Measurements from ENCODE around the gene C1GALT1.
"Not testable (repeated sequence)": the region's sequence is repeated elsewhere in the genome, so short reads cannot be mapped to it uniquely, and the experiment has no call there.

Gene C1GALT1

DNA sequence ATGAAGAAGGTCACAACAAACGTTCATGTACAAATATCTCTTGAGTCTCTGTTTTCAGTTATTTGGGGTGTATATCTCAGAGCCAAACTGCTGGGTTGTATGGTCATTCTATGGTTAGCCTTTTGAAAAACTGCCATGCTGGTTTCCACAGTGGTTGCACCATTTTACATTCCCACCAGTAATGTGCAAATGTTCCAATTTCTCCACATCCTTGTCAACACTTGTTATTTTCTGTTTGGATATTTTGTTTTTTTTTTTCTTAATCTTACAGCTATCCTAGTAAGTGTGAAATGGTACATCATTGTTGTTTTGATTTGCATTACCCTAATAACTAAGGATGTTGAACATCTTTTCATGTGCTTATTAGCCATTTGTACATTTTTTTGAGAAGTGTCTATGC lies 13.0 kb upstream of the C1GALT1 start:
- no peak for DNase-seq (ENCODE audit: low read depth)

DNA sequence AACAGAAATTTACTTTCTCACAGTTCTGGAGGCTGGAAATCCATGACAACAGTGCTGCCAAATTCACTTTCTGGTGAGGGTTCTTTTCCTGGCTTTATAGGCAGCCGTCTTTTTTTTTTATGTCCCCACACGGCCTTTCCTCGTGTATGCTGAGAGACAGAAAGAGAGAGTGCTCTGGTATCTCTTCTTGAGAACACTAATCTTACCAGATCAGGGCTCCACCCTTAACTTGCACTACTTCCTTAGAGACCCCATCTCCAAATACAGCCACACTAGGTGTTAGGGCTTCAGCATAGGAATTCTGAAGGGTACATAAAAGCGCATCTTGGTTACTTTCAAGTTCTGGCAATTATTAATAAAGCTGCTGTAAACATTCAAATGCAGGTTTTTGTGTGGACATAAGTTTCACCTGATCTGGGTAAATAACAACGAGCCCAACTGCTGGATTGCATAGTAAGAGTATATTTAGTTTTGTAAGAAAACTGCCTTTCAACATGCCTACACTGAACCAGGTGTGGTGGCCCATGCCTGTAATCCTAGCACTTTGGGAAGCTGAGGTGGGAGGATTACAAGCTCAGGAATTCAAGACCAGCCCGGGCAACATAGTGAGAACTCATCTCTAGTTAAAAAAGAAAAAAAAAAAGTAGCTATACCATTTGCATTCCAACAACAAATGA lies 8.2 kb upstream of the C1GALT1 start:
- no peak for DNase-seq (ENCODE audit: low read depth)

DNA sequence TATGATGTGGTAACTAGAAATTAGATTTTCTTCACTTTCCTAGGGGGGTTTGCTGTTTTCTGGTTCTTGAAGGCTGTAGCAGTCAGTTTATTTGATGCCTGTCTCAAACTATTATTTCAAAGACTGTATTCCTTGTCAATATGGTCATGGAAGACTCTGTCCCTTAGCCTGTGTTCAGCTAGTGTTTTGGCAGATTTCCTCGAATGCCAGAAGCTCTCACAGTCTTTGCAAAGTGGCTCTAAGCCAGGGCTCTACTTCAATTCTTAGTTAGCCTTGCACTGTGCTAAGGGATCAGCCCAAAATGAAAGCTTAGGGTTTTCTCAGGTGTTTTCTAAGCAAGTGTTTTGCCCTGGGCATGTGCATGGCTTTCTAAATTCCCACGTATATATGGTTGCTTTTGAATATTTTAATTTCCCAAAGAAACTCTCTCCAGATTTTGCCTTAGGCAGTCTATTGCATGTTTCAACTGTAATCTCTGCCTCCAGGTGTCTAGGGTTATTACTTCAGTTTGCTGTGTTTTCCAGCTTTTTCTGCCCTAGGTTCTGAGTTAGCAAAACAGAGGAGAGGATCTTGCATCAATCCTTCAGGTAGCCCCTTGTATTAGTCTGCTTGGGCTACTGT lies 7.2 kb upstream of the C1GALT1 start:
- DNase-seq (ENCODE audit: low read depth), result no peak

DNA sequence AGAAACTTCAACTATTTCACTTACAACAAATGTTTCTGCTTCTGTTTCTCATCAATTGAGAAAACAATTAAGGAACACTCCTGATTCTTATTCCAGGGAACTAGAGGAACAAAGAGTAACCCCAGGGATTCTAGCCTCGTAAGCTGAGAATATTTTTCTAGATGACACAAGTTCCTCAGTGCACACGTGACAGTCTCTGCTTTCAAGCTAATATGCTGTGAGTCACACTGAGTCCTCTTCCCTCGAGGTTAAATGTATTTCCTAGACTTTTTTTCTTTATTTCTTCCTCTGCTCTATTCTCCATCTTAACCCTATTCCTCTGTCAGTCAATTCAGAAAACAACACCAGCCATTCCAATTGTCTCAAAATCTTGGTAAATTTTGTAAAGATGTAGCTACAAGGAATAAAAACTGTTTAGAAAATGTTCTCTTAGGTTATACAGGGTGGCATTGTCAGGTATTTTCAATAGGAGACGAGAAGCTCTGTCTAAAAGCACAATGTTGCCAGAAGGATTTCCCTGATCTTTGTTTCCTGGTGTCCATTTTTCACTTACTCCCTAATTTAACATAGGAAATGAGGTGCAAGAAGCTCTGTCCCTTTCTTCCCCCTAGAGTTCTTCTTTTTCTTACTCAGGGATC lies 5.8 kb upstream of the C1GALT1 start:
- no peak for DNase-seq (ENCODE audit: low read depth)

DNA sequence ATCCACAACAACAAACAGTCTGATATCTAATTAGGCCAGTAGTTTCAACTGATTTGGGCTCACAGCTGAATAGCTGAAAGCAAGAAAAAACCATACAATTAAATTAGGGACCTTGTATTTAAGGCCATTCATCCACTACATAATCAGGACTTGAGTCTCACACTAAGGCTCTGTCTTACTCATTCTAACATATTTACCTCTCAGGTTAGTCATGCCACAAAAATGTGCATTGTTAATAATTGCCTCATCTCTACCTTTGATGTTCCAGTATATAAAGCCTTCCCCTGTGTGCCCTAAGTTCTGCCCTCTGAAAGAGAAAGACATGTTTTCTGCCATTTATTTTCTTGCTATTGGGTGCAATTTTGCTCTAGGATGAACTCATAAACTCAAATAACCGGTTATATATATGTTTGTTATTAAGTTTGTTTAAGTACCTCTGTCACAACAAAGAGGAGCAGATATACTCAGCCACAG lies 5.3 kb upstream of the C1GALT1 start:
- no peak for DNase-seq (ENCODE audit: low read depth)

DNA sequence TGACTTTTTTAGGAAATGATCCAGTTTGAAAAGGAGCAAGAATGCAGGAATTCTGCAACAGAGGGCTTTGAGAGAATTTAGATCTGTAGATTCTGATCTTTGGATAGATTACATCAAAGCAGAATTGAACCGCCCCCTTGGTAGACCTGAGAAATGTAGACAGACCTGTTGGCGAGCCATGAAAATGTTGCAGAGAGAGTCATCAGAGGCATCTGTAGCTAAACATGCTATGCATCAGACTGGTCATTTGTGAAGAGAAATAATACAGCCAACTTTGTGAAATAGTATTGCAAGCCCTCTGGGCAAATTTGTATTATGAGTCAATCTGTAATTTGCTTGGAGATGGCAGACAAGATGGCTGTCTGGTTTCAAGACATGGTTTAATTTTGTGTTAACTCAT lies 4.3 kb upstream of the C1GALT1 start:
- no peak for DNase-seq (ENCODE audit: low read depth)

DNA sequence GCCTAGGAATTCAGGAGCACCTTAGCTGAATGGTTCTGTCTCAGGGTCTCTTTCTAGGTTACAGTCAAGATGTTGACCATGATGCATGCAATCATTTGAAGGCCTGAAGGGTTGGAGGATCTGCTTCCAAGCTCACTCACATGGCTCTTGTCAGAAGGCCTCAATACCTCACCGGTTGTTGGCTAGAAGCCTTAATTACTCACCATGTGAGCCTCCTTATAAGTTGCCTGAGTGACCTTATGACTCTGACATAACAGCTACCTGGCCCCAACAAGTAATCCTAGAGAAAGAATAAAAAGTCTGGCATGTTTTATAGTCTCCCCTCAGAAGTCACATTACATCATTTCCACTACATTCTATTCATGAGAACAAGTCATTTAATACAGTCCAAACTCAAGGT lies 3.4 kb upstream of the C1GALT1 start:
- no peak for DNase-seq (ENCODE audit: low read depth)

DNA sequence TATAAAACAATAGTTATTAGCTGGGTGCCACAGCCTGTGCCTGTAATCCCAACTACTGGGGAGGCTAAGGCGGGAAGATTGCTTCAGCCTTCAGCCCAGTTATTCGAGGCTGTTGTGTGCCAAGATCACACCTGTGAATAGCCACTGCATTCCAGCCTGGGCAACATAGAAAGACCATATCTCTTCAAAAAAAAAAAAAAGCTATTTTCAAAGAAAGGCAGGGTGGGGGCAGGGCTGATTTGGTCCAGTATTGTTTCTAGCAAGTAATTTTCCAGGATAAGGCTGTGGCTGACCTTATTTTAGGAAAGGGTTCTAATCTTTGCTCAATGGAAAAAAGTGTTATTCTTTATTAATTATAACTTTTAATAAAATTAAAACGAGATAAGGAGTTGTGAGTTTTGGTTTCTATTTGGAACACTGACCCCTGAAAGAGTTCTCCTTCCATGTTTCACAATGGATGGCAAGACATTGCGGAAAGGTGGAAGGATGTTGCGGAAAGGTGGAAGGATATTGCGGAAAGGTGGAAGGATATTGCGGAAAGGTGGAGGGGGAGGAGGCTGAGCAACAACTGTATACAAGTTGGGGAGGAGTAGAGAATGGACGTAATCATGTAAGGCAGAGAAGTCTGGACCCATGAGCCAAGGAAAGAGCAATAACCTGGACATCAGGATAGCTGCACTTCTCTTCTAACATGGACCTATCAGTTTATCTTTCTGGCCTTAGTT lies 1.5 kb upstream of the C1GALT1 start:
- no peak for DNase-seq (ENCODE audit: low read depth)

DNA sequence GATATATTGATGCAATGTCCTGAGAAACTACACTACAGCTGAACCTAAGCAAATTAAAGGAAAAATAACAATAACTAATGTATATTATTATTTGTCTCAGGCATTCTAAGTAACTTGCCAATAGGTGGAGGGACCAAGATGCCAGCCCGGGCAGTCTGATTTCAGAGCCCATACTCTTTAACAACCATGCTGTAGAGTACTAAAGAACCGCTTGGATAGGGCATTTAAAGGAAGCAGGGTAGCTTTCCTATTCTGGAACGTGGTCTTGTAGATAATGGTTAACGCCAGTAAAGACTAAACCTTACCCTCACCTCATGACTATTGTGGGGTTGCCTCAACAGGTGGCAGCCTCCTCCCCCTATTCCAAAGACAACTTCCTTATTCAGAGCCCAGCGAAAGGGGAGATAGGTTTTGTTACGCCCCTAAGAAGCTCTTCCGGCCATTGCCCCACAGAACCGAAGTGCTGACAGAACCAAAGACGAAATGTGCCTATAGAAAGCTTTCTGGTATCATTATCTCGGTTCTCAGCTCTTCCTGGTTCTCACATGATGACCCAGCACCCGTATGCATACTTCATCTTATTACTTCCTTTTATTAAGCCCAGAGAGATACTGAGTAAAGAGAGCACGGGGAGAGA lies 707 bp upstream of the C1GALT1 start:
- no peak for DNase-seq (ENCODE audit: low read depth)

DNA sequence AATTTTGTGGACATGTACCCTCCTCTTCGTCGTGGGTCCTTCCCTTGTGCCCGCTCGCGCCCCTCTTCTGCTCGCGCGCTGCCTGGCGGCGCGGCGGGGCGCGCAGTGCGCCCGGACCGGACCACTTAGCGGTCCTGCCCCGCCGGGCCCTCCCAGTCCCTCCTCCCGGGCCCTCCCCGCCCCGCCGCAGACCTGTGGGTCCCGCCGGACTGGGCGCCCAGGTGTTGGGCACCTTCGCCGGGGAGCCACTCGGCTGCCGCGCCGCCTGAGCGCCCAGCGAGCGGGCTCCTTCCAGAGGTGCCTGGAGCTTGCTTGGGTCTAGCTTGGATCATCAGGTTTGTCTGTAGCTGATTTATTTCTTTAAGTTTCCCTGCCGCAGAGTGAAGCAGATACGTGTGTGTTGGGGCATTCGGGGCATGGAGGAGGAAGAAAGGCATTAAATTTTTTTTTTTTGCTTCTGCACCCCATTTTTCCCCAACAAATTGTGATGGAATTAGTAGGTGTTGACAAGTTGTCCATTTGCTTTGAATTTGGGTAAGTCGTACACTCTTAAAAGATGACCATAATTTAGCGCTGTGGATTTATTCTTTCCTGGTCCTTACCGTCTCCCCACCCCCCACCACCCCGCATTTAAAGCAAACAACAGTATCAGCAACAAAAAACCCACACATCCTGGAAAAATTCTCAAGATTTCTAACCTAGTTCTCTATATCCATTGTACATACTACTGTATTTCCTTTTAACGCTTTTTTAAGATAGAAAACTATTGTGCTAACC lies 905 bp downstream of the C1GALT1 start:
- peak; percentile 20 for DNase-seq (ENCODE audit: low read depth)

DNA sequence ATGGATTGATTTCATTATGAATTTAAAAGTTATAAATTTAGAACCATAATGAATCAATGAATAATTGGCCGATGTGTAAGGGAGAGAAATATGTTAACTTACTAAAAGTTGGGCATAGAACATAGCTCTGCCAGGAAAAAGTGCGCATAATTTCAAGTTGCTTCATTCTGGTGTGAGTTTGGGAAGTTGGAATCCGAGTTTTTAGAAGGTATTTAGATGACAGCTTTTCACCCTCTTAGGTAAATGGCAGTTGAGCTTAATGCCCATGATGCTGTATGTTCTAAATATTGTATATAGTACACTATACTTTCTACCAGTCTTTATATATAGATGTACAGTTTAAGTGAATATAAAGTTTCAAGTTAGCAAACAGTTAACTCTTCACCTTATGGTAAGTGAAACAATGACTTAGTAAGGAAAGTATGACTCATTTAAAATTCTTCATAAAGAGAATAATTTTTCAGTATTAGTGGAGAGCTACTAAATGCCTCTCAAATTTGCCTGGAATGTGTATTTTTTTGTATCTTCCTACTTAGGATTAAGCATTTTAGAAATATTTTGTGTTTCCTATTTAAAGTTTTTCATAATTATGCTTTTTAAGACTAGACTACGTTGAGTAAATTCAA lies 1.6 kb downstream of the C1GALT1 start:
- no peak for DNase-seq (ENCODE audit: low read depth)

DNA sequence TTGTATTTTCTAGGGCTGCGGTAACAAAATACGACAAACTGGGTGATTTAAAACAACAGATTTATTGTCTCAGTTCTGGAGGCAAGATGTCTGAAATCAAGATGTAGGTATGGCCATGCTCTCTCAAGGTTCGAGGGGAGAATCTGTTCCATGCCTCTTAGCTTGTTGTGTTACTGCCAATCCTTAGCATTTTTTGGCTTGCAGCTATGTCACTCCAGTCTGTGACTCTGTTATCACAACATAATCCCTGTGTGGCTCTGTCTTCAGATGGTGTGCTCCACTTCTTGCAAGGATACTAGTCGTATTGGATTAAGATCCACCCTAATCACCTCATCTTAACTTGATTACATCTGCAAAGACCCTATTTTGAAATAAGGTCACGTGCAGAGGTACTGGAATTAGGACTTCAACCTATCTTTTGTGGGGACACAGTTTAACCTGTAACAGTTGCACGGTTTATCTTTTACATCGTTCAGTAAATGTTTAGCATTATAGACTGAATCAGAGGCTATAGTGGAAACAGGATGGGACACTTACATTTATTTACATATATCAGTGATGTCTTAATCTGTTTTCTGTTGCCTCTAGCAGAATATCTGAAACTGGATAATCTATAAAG lies 3.1 kb downstream of the C1GALT1 start:
- no peak for DNase-seq (ENCODE audit: low read depth)

DNA sequence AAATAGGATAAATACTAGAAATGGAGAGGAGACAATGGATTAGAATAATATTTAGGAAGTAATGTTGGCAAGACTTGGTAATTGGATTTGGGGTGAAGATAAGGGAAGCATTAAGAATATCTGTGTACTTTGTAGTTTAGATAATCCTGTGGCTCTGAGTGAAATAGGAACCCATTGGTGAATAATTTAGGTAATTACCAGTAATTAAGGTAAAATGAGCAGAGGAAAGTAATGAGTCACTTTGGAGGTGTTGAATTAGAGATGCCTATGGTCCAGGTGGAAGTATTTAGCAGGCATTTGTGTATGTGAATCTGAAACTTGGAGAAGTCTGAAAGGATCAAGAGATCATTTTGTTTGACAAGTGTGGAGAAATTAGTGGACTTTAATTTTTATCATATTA lies 5.7 kb downstream of the C1GALT1 start:
- no peak for DNase-seq (ENCODE audit: low read depth)

DNA sequence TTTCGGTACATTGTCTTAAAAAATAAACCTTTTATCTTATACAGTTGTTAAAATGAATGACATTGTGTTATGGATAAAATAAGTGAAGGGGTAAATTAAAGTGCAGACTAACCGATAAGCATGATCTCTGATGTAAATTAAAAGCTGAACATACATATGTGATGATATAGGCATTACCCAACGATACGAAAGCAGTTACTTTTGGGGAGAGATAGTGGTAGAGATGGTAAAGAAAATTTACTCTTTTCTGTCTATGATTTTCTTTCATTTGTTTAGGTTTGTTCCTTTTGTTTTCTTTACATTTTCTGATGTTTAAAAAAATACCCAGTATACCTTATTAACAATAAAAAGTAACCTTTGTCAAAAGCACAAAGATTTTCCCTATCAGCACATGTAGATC lies 6.4 kb downstream of the C1GALT1 start:
- DNase-seq (ENCODE audit: low read depth), result no peak

DNA sequence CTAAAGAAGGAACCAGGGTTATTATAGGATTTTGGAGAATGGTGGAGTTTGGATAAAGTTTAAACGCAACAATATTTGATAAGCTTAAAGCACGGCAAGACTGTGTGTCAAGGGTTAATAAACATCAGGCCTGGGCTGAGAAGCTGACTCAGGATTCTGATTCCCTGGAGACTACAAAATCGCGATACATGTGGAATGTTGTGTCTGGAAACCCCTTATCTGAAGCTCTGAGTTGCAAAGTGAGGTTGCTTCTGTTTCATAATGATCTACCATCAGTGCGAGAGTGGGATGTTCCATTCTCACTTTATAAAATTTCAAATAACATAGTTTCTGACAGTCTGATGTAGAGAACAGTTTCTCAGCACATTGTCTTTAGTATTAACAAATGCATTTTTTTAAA lies 7.8 kb downstream of the C1GALT1 start:
- no peak for DNase-seq (ENCODE audit: low read depth)

DNA sequence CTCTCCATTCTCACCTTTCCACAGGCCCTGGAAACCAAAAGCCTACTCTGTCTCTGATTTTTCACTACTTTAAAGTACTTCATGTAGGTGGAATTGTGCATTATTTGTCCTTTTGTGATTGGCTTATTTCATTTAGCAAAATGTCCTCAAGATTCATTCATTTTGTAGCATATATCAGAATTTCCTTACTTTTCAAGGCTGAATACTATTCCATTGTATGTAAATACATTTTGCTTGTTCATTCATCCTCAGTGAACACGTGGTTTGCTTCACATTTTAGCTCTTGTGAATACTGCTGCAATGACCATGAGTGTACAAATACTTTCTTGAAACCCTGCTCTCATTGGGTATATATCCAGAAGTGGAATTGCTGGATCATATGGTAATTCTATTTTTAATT lies 8.8 kb downstream of the C1GALT1 start:
- DNase-seq (ENCODE audit: low read depth), result no peak

DNA sequence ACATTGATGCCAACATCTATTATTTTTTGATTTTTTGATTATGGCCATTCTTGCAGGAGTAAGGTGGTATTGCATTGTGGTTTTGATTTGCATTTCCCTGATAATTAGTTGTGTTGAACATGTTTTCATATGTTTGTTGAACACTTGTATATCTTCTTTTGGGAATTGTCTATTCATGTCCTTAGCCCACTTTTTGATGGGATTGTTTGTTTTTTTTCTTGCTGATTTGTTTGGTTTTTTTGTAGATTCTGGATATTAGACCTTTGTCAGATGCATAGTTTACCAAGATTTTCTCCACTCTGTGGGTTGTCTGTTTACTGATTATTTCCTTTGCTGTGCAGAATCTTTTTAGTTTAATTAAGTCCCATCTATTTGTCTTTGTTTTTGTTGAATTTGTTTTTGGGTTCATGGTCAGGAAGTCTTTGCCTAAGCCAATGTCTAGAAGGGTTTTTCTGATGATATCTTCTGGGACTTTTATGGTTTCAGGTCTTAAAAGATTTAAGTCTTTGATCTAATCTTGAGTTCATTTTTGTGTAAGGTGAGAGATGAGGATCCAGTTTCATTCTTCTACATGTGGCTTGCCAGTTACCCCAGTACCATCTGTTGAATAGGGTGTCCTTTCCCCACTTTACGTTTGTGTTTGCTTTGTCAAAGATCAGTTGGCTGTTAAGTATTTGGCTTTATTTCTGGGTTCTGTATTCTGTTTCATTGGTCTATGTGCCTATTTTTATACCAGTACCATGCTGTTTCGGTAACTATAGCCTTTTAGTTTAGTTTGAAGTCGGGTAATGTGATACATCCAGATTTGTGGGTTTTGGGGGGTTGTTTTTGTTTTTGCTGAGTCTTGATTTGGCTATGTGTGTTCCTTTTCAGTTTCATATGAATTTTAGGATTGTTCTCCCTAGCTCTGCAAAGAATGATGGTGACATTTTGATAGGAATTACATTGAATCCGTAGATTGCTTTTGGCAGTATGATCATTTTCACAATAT lies 10.7 kb downstream of the C1GALT1 start:
- DNase-seq (ENCODE audit: low read depth), result not testable (repeated sequence)

DNA sequence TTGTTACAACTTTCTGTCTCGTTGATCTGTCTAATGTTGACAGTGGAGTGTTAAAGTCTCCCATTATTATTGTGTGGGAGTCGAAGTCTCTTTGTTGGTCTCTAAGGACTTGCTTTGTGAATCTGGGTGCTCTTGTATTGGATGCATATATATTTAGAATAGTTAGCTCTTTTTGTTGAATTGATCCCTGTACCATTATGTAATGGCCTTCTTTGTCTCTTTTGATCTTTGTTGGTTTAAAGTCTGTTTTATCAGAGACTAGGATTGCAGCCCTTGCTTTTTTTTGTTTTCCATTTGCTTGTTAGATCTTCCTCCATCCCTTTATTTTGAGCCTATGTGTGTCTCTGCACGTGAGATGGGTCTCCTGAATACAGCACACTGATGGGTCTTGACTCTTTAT lies 17.2 kb downstream of the C1GALT1 start:
- DNase-seq (ENCODE audit: low read depth), result not testable (repeated sequence)

DNA sequence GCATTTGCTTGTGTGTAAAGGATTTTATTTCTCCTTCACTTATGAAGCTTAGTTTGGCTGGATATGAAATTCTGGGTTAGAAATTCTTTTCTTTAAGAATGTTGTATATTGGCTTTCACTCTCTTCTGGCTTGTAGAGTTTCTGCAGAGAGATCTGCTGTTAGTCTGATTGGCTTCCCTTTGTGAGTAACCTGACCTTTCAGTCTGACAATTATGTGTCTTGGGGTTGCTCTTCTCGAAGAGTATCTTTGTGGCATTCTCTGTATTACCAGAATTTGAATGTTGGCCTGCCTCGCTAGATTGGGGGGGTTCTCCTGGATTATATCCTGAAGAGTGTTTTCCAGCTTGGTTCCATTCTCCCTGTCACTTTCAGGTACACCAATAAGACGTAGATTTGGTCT lies 17.9 kb downstream of the C1GALT1 start:
- not testable (repeated sequence) for DNase-seq (ENCODE audit: low read depth)

Data from stimulated activated CD8-positive, alpha-beta memory T cell treated with anti-CD3 and anti-CD28 coated beads, Interleukin-15, amount 100 ng/mL, for 24 hours (primary cell).